Measurements from ENCODE around the gene WDR89.

- TF ChIP-seq CTCF (IDR thresholded peaks at IDR 0.05) (no peak), USF2 (IDR thresholded peaks at IDR 0.05; ENCODE audit: borderline replicate concordance, low read depth, low read length) (no peak), EP300 (IDR thresholded peaks at IDR 0.05; ENCODE audit: borderline replicate concordance in 1 of 2, low read depth in 1 of 2, low read length in 1 of 2) (no peak), FOXJ3 (CRISPR knock-in tag; IDR thresholded peaks at IDR 0.05) (no peak), NRF1 (IDR thresholded peaks at IDR 0.05; ENCODE audit: low read depth, low read length) (no peak)
- TF ChIP-seq, protein P1, sequence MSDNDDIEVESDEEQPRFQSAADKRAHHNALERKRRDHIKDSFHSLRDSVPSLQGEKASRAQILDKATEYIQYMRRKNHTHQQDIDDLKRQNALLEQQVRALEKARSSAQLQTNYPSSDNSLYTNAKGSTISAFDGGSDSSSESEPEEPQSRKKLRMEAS (IDR thresholded peaks at IDR 0.05; ENCODE audit: low read depth): no peak
Measured at GRCh38 chr14:63596998-63597658, 44.5 kb downstream of the WDR89 start.

All from SK-N-SH (cell line).